GM23338 (cell line): ENCODE data around the gene ASB14.
"Not testable (repeated sequence)": the region's sequence is repeated elsewhere in the genome, so short reads cannot be mapped to it uniquely, and the experiment has no call there.

Experiments
- CREB1 ChIP-seq: fragments of 250-450 bp; sonication (Bioruptor Pico); IDR thresholded peaks from 2 replicates; pipeline ENCODE4 v1.5.0; 2020; ENCODE audit warnings: low read depth, mild to moderate bottlenecking, moderate library complexity
- EZH2 ChIP-seq: fragments of 200-600 bp; sonication (generic); IDR thresholded peaks from one replicate; pipeline ENCODE4 v1.8.0; 2017; ENCODE audit warnings: antibody characterized with exemption, mild to moderate bottlenecking, low read depth; ENCODE audit not compliant: unreplicated experiment
- EZH2phosphoT487 ChIP-seq: fragments of 200-600 bp; sonication (generic); IDR thresholded peaks from one replicate; pipeline ENCODE4 v1.8.1; 2018; ENCODE audit warnings: antibody characterized with exemption; ENCODE audit not compliant: unreplicated experiment
- JUNB ChIP-seq: IDR thresholded peaks from one replicate; pipeline ENCODE4 v1.6.1; 2016; ENCODE audit warnings: antibody characterized with exemption; ENCODE audit not compliant: unreplicated experiment
- NANOG ChIP-seq: IDR thresholded peaks from 2 replicates; pipeline ENCODE4 v1.6.1; 2016; ENCODE audit warnings: antibody characterized with exemption, borderline replicate concordance
- POLR2AphosphoS5 ChIP-seq: IDR thresholded peaks from 2 replicates; pipeline ENCODE4 v1.6.1; 2016; ENCODE audit warnings: antibody characterized with exemption, low read depth
- ZNF114 ChIP-seq: fragments of 250-450 bp; sonication (Bioruptor Pico); IDR thresholded peaks from 2 replicates; pipeline ENCODE4 v1.5.0; 2020; ENCODE audit warnings: mild to moderate bottlenecking, moderate library complexity
- ZNF331 ChIP-seq: fragments of 250-450 bp; sonication (Bioruptor Pico); IDR thresholded peaks from 2 replicates; pipeline ENCODE4 v1.5.0; 2020; ENCODE audit warnings: low read depth, mild to moderate bottlenecking, moderate library complexity
- TF ChIP-seq, protein P1 (sequence below), 2 experiments: fragments of 200-600 bp in 1 of 2; sonication (generic) in 1 of 2; conservative IDR thresholded peaks; 2 replicates each; pipeline versions ENCODE4 v1.5.1 to v1.6.1; 2016 to 2017; ENCODE audit warnings: antibody characterized with exemption in 2 of 2, low read depth in 2 of 2, mild to moderate bottlenecking in 2 of 2, moderate library complexity in 1 of 2
- TF ChIP-seq, protein P2 (sequence below): IDR thresholded peaks from one replicate; pipeline ENCODE4 v1.6.1; 2018; ENCODE audit warnings: antibody characterized with exemption; ENCODE audit not compliant: unreplicated experiment
- TF ChIP-seq, protein P3 (sequence below): IDR thresholded peaks from 2 replicates; pipeline ENCODE4 v1.6.1; 2016; ENCODE audit warnings: antibody characterized with exemption
- TF ChIP-seq, protein P4 (sequence below): fragments of 250-450 bp; sonication (Bioruptor Pico); IDR thresholded peaks from 2 replicates; pipeline ENCODE4 v1.5.0; 2020; ENCODE audit warnings: mild to moderate bottlenecking, moderate library complexity

DNA sequence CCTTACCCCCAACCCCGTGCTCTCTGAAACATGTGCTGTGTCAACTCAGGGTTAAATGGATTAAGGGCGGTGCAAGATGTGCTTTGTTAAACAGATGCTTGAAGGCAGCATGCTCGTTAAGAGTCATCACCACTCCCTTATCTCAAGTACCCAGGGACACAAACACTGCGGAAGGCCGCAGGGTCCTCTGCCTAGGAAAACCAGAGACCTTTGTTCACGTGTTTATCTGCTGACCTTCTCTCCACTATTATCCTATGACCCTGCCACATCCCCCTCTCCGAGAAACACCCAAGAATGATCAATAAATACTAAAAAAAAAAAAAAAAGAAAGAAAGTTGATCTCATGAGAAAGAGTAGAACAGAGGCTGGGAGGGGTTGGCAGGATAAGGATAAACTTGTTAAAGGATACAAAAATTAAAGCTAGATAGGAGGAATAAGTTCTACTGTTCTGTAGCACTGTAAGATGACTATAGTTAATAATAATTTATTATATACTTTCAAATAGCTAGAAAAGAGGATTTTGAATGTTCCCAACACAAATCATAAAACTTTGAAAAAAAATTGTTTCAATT is 46.7 kb upstream of the ASB14 start:
- TF ChIP-seq, protein P1, sequence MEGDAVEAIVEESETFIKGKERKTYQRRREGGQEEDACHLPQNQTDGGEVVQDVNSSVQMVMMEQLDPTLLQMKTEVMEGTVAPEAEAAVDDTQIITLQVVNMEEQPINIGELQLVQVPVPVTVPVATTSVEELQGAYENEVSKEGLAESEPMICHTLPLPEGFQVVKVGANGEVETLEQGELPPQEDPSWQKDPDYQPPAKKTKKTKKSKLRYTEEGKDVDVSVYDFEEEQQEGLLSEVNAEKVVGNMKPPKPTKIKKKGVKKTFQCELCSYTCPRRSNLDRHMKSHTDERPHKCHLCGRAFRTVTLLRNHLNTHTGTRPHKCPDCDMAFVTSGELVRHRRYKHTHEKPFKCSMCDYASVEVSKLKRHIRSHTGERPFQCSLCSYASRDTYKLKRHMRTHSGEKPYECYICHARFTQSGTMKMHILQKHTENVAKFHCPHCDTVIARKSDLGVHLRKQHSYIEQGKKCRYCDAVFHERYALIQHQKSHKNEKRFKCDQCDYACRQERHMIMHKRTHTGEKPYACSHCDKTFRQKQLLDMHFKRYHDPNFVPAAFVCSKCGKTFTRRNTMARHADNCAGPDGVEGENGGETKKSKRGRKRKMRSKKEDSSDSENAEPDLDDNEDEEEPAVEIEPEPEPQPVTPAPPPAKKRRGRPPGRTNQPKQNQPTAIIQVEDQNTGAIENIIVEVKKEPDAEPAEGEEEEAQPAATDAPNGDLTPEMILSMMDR (conservative IDR thresholded peaks at IDR 0.05; ENCODE audit: low read depth in 2 of 2): not testable (repeated sequence)
- TF ChIP-seq EZH2phosphoT487; CREB1; EZH2; POLR2AphosphoS5; ZNF331 (CRISPR knock-in tag); JUNB; NANOG; ZNF114 (CRISPR knock-in tag): not testable (repeated sequence)
- TF ChIP-seq, protein P2, sequence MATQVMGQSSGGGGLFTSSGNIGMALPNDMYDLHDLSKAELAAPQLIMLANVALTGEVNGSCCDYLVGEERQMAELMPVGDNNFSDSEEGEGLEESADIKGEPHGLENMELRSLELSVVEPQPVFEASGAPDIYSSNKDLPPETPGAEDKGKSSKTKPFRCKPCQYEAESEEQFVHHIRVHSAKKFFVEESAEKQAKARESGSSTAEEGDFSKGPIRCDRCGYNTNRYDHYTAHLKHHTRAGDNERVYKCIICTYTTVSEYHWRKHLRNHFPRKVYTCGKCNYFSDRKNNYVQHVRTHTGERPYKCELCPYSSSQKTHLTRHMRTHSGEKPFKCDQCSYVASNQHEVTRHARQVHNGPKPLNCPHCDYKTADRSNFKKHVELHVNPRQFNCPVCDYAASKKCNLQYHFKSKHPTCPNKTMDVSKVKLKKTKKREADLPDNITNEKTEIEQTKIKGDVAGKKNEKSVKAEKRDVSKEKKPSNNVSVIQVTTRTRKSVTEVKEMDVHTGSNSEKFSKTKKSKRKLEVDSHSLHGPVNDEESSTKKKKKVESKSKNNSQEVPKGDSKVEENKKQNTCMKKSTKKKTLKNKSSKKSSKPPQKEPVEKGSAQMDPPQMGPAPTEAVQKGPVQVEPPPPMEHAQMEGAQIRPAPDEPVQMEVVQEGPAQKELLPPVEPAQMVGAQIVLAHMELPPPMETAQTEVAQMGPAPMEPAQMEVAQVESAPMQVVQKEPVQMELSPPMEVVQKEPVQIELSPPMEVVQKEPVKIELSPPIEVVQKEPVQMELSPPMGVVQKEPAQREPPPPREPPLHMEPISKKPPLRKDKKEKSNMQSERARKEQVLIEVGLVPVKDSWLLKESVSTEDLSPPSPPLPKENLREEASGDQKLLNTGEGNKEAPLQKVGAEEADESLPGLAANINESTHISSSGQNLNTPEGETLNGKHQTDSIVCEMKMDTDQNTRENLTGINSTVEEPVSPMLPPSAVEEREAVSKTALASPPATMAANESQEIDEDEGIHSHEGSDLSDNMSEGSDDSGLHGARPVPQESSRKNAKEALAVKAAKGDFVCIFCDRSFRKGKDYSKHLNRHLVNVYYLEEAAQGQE: not testable (repeated sequence)
- TF ChIP-seq, protein P3, sequence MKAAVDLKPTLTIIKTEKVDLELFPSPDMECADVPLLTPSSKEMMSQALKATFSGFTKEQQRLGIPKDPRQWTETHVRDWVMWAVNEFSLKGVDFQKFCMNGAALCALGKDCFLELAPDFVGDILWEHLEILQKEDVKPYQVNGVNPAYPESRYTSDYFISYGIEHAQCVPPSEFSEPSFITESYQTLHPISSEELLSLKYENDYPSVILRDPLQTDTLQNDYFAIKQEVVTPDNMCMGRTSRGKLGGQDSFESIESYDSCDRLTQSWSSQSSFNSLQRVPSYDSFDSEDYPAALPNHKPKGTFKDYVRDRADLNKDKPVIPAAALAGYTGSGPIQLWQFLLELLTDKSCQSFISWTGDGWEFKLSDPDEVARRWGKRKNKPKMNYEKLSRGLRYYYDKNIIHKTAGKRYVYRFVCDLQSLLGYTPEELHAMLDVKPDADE: not testable (repeated sequence)
- TF ChIP-seq, protein P4, sequence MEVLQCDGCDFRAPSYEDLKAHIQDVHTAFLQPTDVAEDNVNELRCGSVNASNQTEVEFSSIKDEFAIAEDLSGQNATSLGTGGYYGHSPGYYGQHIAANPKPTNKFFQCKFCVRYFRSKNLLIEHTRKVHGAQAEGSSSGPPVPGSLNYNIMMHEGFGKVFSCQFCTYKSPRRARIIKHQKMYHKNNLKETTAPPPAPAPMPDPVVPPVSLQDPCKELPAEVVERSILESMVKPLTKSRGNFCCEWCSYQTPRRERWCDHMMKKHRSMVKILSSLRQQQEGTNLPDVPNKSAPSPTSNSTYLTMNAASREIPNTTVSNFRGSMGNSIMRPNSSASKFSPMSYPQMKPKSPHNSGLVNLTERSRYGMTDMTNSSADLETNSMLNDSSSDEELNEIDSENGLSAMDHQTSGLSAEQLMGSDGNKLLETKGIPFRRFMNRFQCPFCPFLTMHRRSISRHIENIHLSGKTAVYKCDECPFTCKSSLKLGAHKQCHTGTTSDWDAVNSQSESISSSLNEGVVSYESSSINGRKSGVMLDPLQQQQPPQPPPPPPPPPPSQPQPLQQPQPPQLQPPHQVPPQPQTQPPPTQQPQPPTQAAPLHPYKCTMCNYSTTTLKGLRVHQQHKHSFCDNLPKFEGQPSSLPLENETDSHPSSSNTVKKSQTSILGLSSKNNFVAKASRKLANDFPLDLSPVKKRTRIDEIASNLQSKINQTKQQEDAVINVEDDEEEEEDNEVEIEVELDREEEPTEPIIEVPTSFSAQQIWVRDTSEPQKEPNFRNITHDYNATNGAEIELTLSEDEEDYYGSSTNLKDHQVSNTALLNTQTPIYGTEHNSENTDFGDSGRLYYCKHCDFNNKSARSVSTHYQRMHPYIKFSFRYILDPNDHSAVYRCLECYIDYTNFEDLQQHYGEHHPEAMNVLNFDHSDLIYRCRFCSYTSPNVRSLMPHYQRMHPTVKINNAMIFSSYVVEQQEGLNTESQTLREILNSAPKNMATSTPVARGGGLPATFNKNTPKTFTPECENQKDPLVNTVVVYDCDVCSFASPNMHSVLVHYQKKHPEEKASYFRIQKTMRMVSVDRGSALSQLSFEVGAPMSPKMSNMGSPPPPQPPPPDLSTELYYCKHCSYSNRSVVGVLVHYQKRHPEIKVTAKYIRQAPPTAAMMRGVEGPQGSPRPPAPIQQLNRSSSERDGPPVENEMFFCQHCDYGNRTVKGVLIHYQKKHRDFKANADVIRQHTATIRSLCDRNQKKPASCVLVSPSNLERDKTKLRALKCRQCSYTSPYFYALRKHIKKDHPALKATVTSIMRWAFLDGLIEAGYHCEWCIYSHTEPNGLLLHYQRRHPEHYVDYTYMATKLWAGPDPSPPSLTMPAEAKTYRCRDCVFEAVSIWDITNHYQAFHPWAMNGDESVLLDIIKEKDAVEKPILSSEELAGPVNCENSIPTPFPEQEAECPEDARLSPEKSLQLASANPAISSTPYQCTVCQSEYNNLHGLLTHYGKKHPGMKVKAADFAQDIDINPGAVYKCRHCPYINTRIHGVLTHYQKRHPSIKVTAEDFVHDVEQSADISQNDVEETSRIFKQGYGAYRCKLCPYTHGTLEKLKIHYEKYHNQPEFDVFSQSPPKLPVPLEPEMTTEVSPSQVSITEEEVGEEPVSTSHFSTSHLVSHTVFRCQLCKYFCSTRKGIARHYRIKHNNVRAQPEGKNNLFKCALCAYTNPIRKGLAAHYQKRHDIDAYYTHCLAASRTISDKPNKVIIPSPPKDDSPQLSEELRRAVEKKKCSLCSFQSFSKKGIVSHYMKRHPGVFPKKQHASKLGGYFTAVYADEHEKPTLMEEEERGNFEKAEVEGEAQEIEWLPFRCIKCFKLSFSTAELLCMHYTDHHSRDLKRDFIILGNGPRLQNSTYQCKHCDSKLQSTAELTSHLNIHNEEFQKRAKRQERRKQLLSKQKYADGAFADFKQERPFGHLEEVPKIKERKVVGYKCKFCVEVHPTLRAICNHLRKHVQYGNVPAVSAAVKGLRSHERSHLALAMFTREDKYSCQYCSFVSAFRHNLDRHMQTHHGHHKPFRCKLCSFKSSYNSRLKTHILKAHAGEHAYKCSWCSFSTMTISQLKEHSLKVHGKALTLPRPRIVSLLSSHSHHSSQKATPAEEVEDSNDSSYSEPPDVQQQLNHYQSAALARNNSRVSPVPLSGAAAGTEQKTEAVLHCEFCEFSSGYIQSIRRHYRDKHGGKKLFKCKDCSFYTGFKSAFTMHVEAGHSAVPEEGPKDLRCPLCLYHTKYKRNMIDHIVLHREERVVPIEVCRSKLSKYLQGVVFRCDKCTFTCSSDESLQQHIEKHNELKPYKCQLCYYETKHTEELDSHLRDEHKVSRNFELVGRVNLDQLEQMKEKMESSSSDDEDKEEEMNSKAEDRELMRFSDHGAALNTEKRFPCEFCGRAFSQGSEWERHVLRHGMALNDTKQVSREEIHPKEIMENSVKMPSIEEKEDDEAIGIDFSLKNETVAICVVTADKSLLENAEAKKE (CRISPR knock-in tag): not testable (repeated sequence)
